Measurements from ENCODE around the gene SLC13A4.

Gene SLC13A4

GRCh38 chr7:135662373-135663114, 65.4 kb downstream of the SLC13A4 start, which contains the start of gene STMP1:
Gene STMP1 (plus strand): TSS chr7:135662514.
- peak within 1 kb of the TSS; percentile 80 for H3K4me2 ChIP-seq
- no peak; the same call in 1 of the 2 replicates for TF ChIP-seq CTCF (conservative IDR thresholded peaks at IDR 0.05; ENCODE audit: low read depth, low read length)
- peak within 1 kb of the TSS; percentile 76 for H3K9ac ChIP-seq
- no peaks in the 10 kb centered on the region for H3K36me3 ChIP-seq (ENCODE audit: insufficient read depth)
- H3K27ac ChIP-seq: peak within 1 kb of the TSS; percentile 35
- peaks cover 12% of the 10 kb centered on the region for H3K4me1 ChIP-seq (ENCODE audit: low read depth, poor library complexity, severe bottlenecking)
- peak within 1 kb of the TSS; percentile 85 for H2AFZ ChIP-seq (ENCODE audit: low read depth)
- no peaks in the 10 kb centered on the region for H3K27me3 ChIP-seq (ENCODE audit: insufficient read depth, low read depth)
- H3K4me3 ChIP-seq (IDR thresholded peaks at IDR 0.05; ENCODE audit: insufficient read depth, low read depth, low read length): peak within 1 kb of the TSS; percentile 84
- H4K20me1 ChIP-seq (ENCODE audit: insufficient read depth): no peaks in the 10 kb centered on the region
- H3K79me2 ChIP-seq (ENCODE audit: insufficient read depth, low read depth): peaks cover 36% of the 10 kb centered on the region; the same call in 1 of the 2 replicates

- peak; percentile 71 for TF ChIP-seq CTCF (conservative IDR thresholded peaks at IDR 0.05; ENCODE audit: low read depth, low read length)
- Histone ChIP-seq H2AFZ (ENCODE audit: low read depth) (peak overlapping the region; percentile 85), H3K4me1 (ENCODE audit: low read depth, poor library complexity, severe bottlenecking) (peaks cover 12% of the 10 kb centered on the region), H3K4me3 (IDR thresholded peaks at IDR 0.05; ENCODE audit: insufficient read depth, low read depth, low read length) (peak overlapping the region; percentile 84), H3K36me3 (ENCODE audit: insufficient read depth) (no peaks in the 10 kb centered on the region), H3K27ac (no peak overlapping the region), H3K4me2 (peak overlapping the region; percentile 39), H3K9ac (peak overlapping the region; percentile 76; the same call in 1 of the 2 replicates), H4K20me1 (ENCODE audit: insufficient read depth) (no peaks in the 10 kb centered on the region), H3K79me2 (ENCODE audit: insufficient read depth, low read depth) (peaks cover 31% of the 10 kb centered on the region; the same call in 1 of the 2 replicates), H3K27me3 (ENCODE audit: insufficient read depth, low read depth) (no peaks in the 10 kb centered on the region)
These were observed 65.9 kb downstream of the SLC13A4 start for GRCh38 chr7:135662123-135662372.

- Histone ChIP-seq H4K20me1 (ENCODE audit: insufficient read depth) (no peaks in the 10 kb centered on the region), H3K27ac (no peak overlapping the region)
These were observed 66.5 kb downstream of the SLC13A4 start for GRCh38 chr7:135661311-135662122.

More at GRCh38 chr7:135661311-135662122, 66.5 kb downstream of the SLC13A4 start:
- Histone ChIP-seq H3K36me3 (ENCODE audit: insufficient read depth) (no peaks in the 10 kb centered on the region), H2AFZ (ENCODE audit: low read depth) (peak overlapping the region; percentile 85), H3K27me3 (ENCODE audit: insufficient read depth, low read depth) (no peaks in the 10 kb centered on the region), H3K4me1 (ENCODE audit: low read depth, poor library complexity, severe bottlenecking) (peaks cover 12% of the 10 kb centered on the region), H3K9ac (peak overlapping the region; percentile 76; the same call in 1 of the 2 replicates), H3K4me3 (IDR thresholded peaks at IDR 0.05; ENCODE audit: insufficient read depth, low read depth, low read length) (no peak overlapping the region), H3K4me2 (peak overlapping the region; percentile 39), H3K79me2 (ENCODE audit: insufficient read depth, low read depth) (peaks cover 27% of the 10 kb centered on the region; the same call in 1 of the 2 replicates)
- TF ChIP-seq CTCF (conservative IDR thresholded peaks at IDR 0.05; ENCODE audit: low read depth, low read length): no peak
